Left lung (tissue), 10 donors: ENCODE results near the gene GRIK5. TPM values are rescaled to one million over a fixed set of nuclear protein-coding genes. Genes with fewer than 3 reads are reported as not detected.
A peak's percentile ranks its signal among the peaks of the same experiment; 100 is the strongest.

Experiments used
- ATAC-seq: fragments of 200-7000 bp; cut with Tn5 transposase; one replicate; pipeline ENCODE4 v1.9.1; 2020; ENCODE audit warnings: moderate library complexity
- DNase-seq, 4 donors: peaks; one replicate each; pipeline ENCODE4 v3.0.0-alpha.2; 2013 to 2020
- H3K27ac ChIP-seq, 2 donors: fragments of 200-600 bp; sonication (generic) in 1 of 2; one replicate each; pipeline versions ENCODE4 v1.5.0 to v1.8.0; 2020 to 2021
- H3K27me3 ChIP-seq, 2 donors: fragments of 200-600 bp; sonication (generic) in 1 of 2; one replicate each; pipeline versions ENCODE4 v1.5.0 to v1.8.0; 2020 to 2021
- H3K36me3 ChIP-seq, 2 donors: fragments of 200-600 bp; sonication (generic) in 1 of 2; one replicate each; pipeline versions ENCODE4 v1.5.0 to v1.8.0; 2020 to 2021
- H3K4me1 ChIP-seq, 2 donors: fragments of 200-600 bp; one replicate each; pipeline ENCODE4 v1.8.0; 2021
- H3K4me3 ChIP-seq, 2 donors: fragments of 200-600 bp; sonication (generic) in 1 of 2; one replicate each; pipeline versions ENCODE4 v1.5.0 to v1.8.0; 2020 to 2021; ENCODE audit warnings: mild to moderate bottlenecking in 1 of 2
- H3K9me3 ChIP-seq, 2 donors: fragments of 200-600 bp; sonication (generic) in 1 of 2; one replicate each; pipeline versions ENCODE4 v1.5.0 to v1.8.0; 2020 to 2021
- CTCF ChIP-seq, 2 donors: fragments of 200-600 bp; sonication (generic) in 1 of 2; IDR thresholded peaks; one replicate each; pipeline versions ENCODE4 v1.5.0 to v1.8.0; 2021; ENCODE audit warnings: antibody characterized with exemption in 2 of 2
- intact Hi-C, 2 donors: fragments of 100-400 bp; cut with DNase I; formaldehyde crosslinking; loops; one replicate each; pipeline versions ENCODE4 v1.11.2 to v1.14.2; 2022
- polyA plus RNA-seq, 6 donors: library from polyadenylated mRNA; unstranded; fragments of 120-200 nt; gene quantifications; one replicate each; pipeline ENCODE4 v1.2.1, GENCODE V29; 2013; ENCODE audit not compliant: insufficient read length in 6 of 6
- total RNA-seq, 2 donors: library from RNA; stranded (reverse); fragmentation: NEBNext Ultra II Directional; extraction: Animal tissue kit (Norgen Biotek cat#: 25700); gene quantifications; one replicate each; pipeline ENCODE4 v1.2.1, GENCODE V29; 2021
- donor health status: DM: no; HTN: yes; CAD: no.
- donor health status: DM: no; HTN: no; CAD: no.

Gene GRIK5
- total and polyA plus RNA-seq, 8 donors = 0.29 to 11.6 (median 4.6) TPM

- TF ChIP-seq CTCF (IDR thresholded peaks at IDR 0.05) = no peak
- no peaks in the 10 kb centered on the region for H3K9me3 ChIP-seq
- intact Hi-C loops = no loop called here
- H3K27me3 ChIP-seq = peaks cover 0 to 20% of the 10 kb centered on the region in 2 donors
- DNase-seq (no peak), ATAC-seq (no peak)
- H3K27ac ChIP-seq = no peak overlapping the region
- no peak overlapping the region for H3K4me3 ChIP-seq
- no peaks in the 10 kb centered on the region for H3K4me1 ChIP-seq
- H3K36me3 ChIP-seq = peaks cover 0 to 19% of the 10 kb centered on the region in 2 donors
These were observed 25.3 kb upstream of the GRIK5 start for GRCh38 chr19:42095142-42095813.

- peaks cover 0 to 20% of the 10 kb centered on the region in 2 donors for H3K27me3 ChIP-seq
- intact Hi-C loops = no loop called here
- no peak for TF ChIP-seq CTCF (IDR thresholded peaks at IDR 0.05)
- no peak overlapping the region for H3K27ac ChIP-seq
- DNase-seq (no peak), ATAC-seq (peak; percentile 39)
- H3K4me3 ChIP-seq = no peak overlapping the region
- peaks cover 0 to 19% of the 10 kb centered on the region in 2 donors for H3K36me3 ChIP-seq
- peaks cover 0 to 3% of the 10 kb centered on the region in 2 donors for H3K4me1 ChIP-seq
- no peaks in the 10 kb centered on the region for H3K9me3 ChIP-seq
These were observed 23.9 kb upstream of the GRIK5 start for GRCh38 chr19:42093926-42094325.

- peaks cover 0 to 3% of the 10 kb centered on the region in 2 donors for H3K4me1 ChIP-seq
- no peak for ATAC-seq
- DNase-seq = no peak
- H3K27me3 ChIP-seq = peaks cover 0 to 20% of the 10 kb centered on the region in 2 donors
- peaks cover 0 to 19% of the 10 kb centered on the region in 2 donors for H3K36me3 ChIP-seq
- no peak overlapping the region for H3K4me3 ChIP-seq
- no peak for TF ChIP-seq CTCF (IDR thresholded peaks at IDR 0.05)
- intact Hi-C loops = no loop called here
- H3K27ac ChIP-seq = no peak overlapping the region
- no peaks in the 10 kb centered on the region for H3K9me3 ChIP-seq
These were observed 23.5 kb upstream of the GRIK5 start for GRCh38 chr19:42093505-42093904.

GRCh38 chr19:42092350-42092749, 22.3 kb upstream of the GRIK5 start:
- intact Hi-C loops = no loop called here
- H3K27me3 ChIP-seq = peaks cover 0 to 20% of the 10 kb centered on the region in 2 donors
- no peak overlapping the region for H3K4me3 ChIP-seq
- TF ChIP-seq CTCF (IDR thresholded peaks at IDR 0.05) = peak in 1 of 2 donors; percentile 29
- H3K36me3 ChIP-seq = peaks cover 0 to 19% of the 10 kb centered on the region in 2 donors
- peak in 1 of 4 donors; percentile 21 for DNase-seq
- peaks cover 0 to 3% of the 10 kb centered on the region in 2 donors for H3K4me1 ChIP-seq
- no peak overlapping the region for H3K27ac ChIP-seq
- ATAC-seq = peak; percentile 66
- H3K9me3 ChIP-seq = no peaks in the 10 kb centered on the region

- Histone ChIP-seq H3K4me3 (no peak overlapping the region), H3K27me3 (peaks cover 0 to 20% of the 10 kb centered on the region in 2 donors), H3K27ac (no peak overlapping the region), H3K4me1 (peaks cover 0 to 3% of the 10 kb centered on the region in 2 donors), H3K36me3 (peaks cover 0 to 19% of the 10 kb centered on the region in 2 donors), H3K9me3 (no peaks in the 10 kb centered on the region)
- intact Hi-C loops = no loop called here
- peak in 1 of 4 donors; percentile 32 for DNase-seq
- no peak for TF ChIP-seq CTCF (IDR thresholded peaks at IDR 0.05)
- ATAC-seq = no peak
These were observed 21.7 kb upstream of the GRIK5 start for GRCh38 chr19:42091742-42092141.
